Neuron (in vitro differentiated cells): Measurements from ENCODE around the gene CDKL4.
"Not testable (repeated sequence)": the region's sequence is repeated elsewhere in the genome, so short reads cannot be mapped to it uniquely, and the experiment has no call there.

ENCODE experiments used
- H2AFZ ChIP-seq: one replicate; pipeline ENCODE4 v1.6.1; 2013; ENCODE audit warnings: low read depth, mild to moderate bottlenecking, inconsistent platforms, low read length, moderate library complexity
- H3K27me3 ChIP-seq: one replicate; pipeline ENCODE4 v1.6.1; 2013; ENCODE audit warnings: low read length; ENCODE audit not compliant: insufficient read depth
- H3K36me3 ChIP-seq: one replicate; pipeline ENCODE4 v1.6.1; 2013; ENCODE audit warnings: low read length; ENCODE audit not compliant: insufficient read depth
- H3K4me1 ChIP-seq: one replicate; pipeline ENCODE4 v1.6.1; 2013; ENCODE audit warnings: low read length; ENCODE audit not compliant: insufficient read depth
- H3K4me3 ChIP-seq: 2 replicates; pipeline ENCODE4 v1.5.1; 2013; ENCODE audit warnings: mild to moderate bottlenecking, low read length, moderate library complexity
- H3K9me3 ChIP-seq: one replicate; pipeline ENCODE4 v1.6.1; 2013; ENCODE audit warnings: low read length

The CDKL4 gene

GRCh38 chr2:39188960-39189494 lies 54.7 kb downstream of the CDKL4 start:
- no peak overlapping the region for H2AFZ ChIP-seq
- no peaks in the 10 kb centered on the region for H3K4me1 ChIP-seq
- H3K27me3 ChIP-seq: no peaks in the 10 kb centered on the region
- no peak overlapping the region for H3K4me3 ChIP-seq
- no peaks in the 10 kb centered on the region for H3K9me3 ChIP-seq
- H3K36me3 ChIP-seq: no peaks in the 10 kb centered on the region

GRCh38 chr2:39183673-39184072 lies 60.1 kb downstream of the CDKL4 start:
- no peaks in the 10 kb centered on the region for H3K36me3 ChIP-seq
- H3K27me3 ChIP-seq: no peaks in the 10 kb centered on the region
- H3K9me3 ChIP-seq: no peaks in the 10 kb centered on the region
- no peak overlapping the region for H2AFZ ChIP-seq
- no peak overlapping the region for H3K4me3 ChIP-seq
- no peaks in the 10 kb centered on the region for H3K4me1 ChIP-seq

- Histone ChIP-seq H3K4me3 (no peak overlapping the region), H3K36me3 (no peaks in the 10 kb centered on the region), H3K9me3 (no peaks in the 10 kb centered on the region), H3K27me3 (no peaks in the 10 kb centered on the region), H3K4me1 (no peaks in the 10 kb centered on the region), H2AFZ (no peak overlapping the region)
Measured at GRCh38 chr2:39181297-39181696, 62.5 kb downstream of the CDKL4 start.

GRCh38 chr2:39179974-39180960 lies 63.5 kb downstream of the CDKL4 start:
- Histone ChIP-seq H3K27me3 (no peaks in the 10 kb centered on the region), H3K4me1 (no peaks in the 10 kb centered on the region), H2AFZ (no peak overlapping the region), H3K9me3 (no peaks in the 10 kb centered on the region), H3K36me3 (no peaks in the 10 kb centered on the region), H3K4me3 (no peak overlapping the region)

GRCh38 chr2:39178756-39179155 lies 65.0 kb downstream of the CDKL4 start:
- H2AFZ ChIP-seq: no peak overlapping the region
- no peak overlapping the region for H3K4me3 ChIP-seq
- no peaks in the 10 kb centered on the region for H3K4me1 ChIP-seq
- H3K36me3 ChIP-seq: no peaks in the 10 kb centered on the region
- H3K27me3 ChIP-seq: no peaks in the 10 kb centered on the region
- no peaks in the 10 kb centered on the region for H3K9me3 ChIP-seq

GRCh38 chr2:39176997-39177396 lies 66.8 kb downstream of the CDKL4 start:
- H3K4me3 ChIP-seq: no peak overlapping the region
- H2AFZ ChIP-seq: no peak overlapping the region
- H3K27me3 ChIP-seq: no peaks in the 10 kb centered on the region
- H3K9me3 ChIP-seq: no peaks in the 10 kb centered on the region
- H3K4me1 ChIP-seq: peaks cover 3% of the 10 kb centered on the region
- no peaks in the 10 kb centered on the region for H3K36me3 ChIP-seq

GRCh38 chr2:39175026-39175812 lies 68.6 kb downstream of the CDKL4 start:
- Histone ChIP-seq H2AFZ (no peak overlapping the region), H3K4me3 (no peak overlapping the region), H3K27me3 (no peaks in the 10 kb centered on the region), H3K4me1 (peaks cover 3% of the 10 kb centered on the region), H3K36me3 (no peaks in the 10 kb centered on the region), H3K9me3 (no peaks in the 10 kb centered on the region)

GRCh38 chr2:39174022-39174421 lies 69.7 kb downstream of the CDKL4 start:
- H3K4me1 ChIP-seq: peaks cover 3% of the 10 kb centered on the region
- H2AFZ ChIP-seq: no peak overlapping the region
- no peaks in the 10 kb centered on the region for H3K36me3 ChIP-seq
- H3K27me3 ChIP-seq: no peaks in the 10 kb centered on the region
- no peaks in the 10 kb centered on the region for H3K9me3 ChIP-seq
- no peak overlapping the region for H3K4me3 ChIP-seq

GRCh38 chr2:39172047-39172706 lies 71.6 kb downstream of the CDKL4 start:
- not testable (repeated sequence) for H3K27me3 ChIP-seq, H3K4me1 ChIP-seq, H3K36me3 ChIP-seq, H2AFZ ChIP-seq, H3K9me3 ChIP-seq, H3K4me3 ChIP-seq

GRCh38 chr2:39171621-39172020 lies 72.1 kb downstream of the CDKL4 start:
- peaks cover 3% of the 10 kb centered on the region for H3K4me1 ChIP-seq
- no peaks in the 10 kb centered on the region for H3K36me3 ChIP-seq
- no peaks in the 10 kb centered on the region for H3K9me3 ChIP-seq
- no peak overlapping the region for H2AFZ ChIP-seq
- H3K4me3 ChIP-seq: no peak overlapping the region
- H3K27me3 ChIP-seq: no peaks in the 10 kb centered on the region

GRCh38 chr2:39164089-39164488 lies 79.7 kb downstream of the CDKL4 start:
- H3K4me1 ChIP-seq: no peaks in the 10 kb centered on the region
- no peaks in the 10 kb centered on the region for H3K9me3 ChIP-seq
- no peak overlapping the region for H2AFZ ChIP-seq
- H3K36me3 ChIP-seq: no peaks in the 10 kb centered on the region
- H3K27me3 ChIP-seq: no peaks in the 10 kb centered on the region
- no peak overlapping the region for H3K4me3 ChIP-seq

GRCh38 chr2:39160982-39161381 lies 82.8 kb downstream of the CDKL4 start:
- Histone ChIP-seq H3K4me3 (no peak overlapping the region), H2AFZ (no peak overlapping the region), H3K9me3 (no peaks in the 10 kb centered on the region), H3K36me3 (no peaks in the 10 kb centered on the region), H3K27me3 (no peaks in the 10 kb centered on the region), H3K4me1 (no peaks in the 10 kb centered on the region)

- Histone ChIP-seq H3K27me3 (no peaks in the 10 kb centered on the region), H3K4me3 (no peak overlapping the region), H3K9me3 (no peaks in the 10 kb centered on the region), H3K36me3 (no peaks in the 10 kb centered on the region), H3K4me1 (no peaks in the 10 kb centered on the region), H2AFZ (no peak overlapping the region)
Measured at GRCh38 chr2:39159283-39159682, 84.5 kb downstream of the CDKL4 start.
